LNCAP (cell line): Measurements from ENCODE around the gene PPP2R2C.

Source experiments
- CTCF ChIP-seq: fragments of 450-650 bp; IDR thresholded peaks from 2 replicates; pipeline ENCODE4 v1.5.1; 2017; ENCODE audit warnings: mild to moderate bottlenecking

Gene PPP2R2C

GRCh38 chr4:6395466-6396228 is 76.8 kb downstream of the PPP2R2C start:
- TF ChIP-seq CTCF, result no peak

GRCh38 chr4:6394671-6395081 is 77.7 kb downstream of the PPP2R2C start:
- no peak for TF ChIP-seq CTCF

- no peak for TF ChIP-seq CTCF
Measured at GRCh38 chr4:6393544-6394475, 78.6 kb downstream of the PPP2R2C start.

GRCh38 chr4:6393066-6393465 is 79.3 kb downstream of the PPP2R2C start:
- TF ChIP-seq CTCF, result no peak

- no peak for TF ChIP-seq CTCF
Measured at GRCh38 chr4:6392407-6392806, 80.0 kb downstream of the PPP2R2C start.

GRCh38 chr4:6391852-6392188 is 80.6 kb downstream of the PPP2R2C start:
- TF ChIP-seq CTCF, result no peak

GRCh38 chr4:6391186-6391851 is 81.1 kb downstream of the PPP2R2C start:
- TF ChIP-seq CTCF, result no peak
